Measurements from ENCODE around the gene SORCS1. TPM values are rescaled to one million over a fixed set of nuclear protein-coding genes. Genes with fewer than 3 reads are reported as not detected.

SORCS1 gene
- total RNA-seq, 1 experiment from 2014 or later: not detected

DNA sequence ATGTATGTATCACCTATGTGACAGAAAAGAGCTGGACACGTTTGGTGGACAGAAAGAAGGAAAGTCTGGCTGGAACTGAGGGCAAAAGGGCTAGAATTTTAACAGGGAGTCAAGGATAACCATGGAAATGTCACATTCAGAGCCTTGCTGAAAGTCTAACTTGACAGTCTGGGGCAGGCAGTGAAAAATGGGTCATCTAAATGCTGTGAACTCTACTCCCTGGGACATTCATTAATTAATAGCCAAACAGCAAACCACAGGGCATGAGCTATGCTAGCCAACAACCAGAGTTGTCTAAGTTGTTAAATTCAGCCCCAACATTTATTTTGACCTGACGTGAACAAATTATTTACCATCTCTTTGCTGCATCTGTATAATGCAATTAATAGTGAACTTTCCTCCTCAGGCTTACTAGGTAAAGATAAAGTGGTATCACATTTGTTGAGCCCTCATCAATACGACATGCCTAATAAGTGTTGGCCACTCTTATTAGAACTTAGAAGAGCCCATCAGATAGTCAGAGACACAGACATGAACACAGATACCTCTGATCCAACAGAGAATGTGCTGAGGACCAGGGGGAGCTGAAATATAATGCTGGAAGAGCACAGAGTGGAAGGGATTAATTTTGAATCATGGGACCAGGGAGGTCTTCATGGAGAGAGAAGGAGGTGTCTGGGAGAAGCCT lies 109.9 kb downstream of the SORCS1 start:
- DNase-seq (ENCODE audit: low read depth, low spot score): no peak
- H3K9ac ChIP-seq (ENCODE audit: low read length): no peak overlapping the region
- CTCF ChIA-PET: no interaction called here
- H3K9me2 ChIP-seq (ENCODE audit: insufficient read depth): no peaks in the 10 kb centered on the region
- peaks cover 41 to 42% of the 10 kb centered on the region in 2 experiments for H3K9me3 ChIP-seq (ENCODE audit: control insufficient read depth in 1 of 2, insufficient read depth in 1 of 2, low read depth in 1 of 2, low read length in 2 of 2)
- H3K36me3 ChIP-seq (ENCODE audit: control insufficient read depth in 1 of 2, insufficient read depth in 2 of 2, low read length in 2 of 2): no peaks in the 10 kb centered on the region
- H2AFZ ChIP-seq (ENCODE audit: low read depth, low read length, poor library complexity, severe bottlenecking): no peak overlapping the region
- H3K79me2 ChIP-seq (ENCODE audit: insufficient read depth, low read length): no peaks in the 10 kb centered on the region
- ATAC-seq: no peak
- no peak overlapping the region for H3K27ac ChIP-seq (ENCODE audit: low read depth, low read length)
- no peak overlapping the region for H3K4me2 ChIP-seq (ENCODE audit: low read length)
- no peaks in the 10 kb centered on the region for H3K27me3 ChIP-seq (ENCODE audit: insufficient read depth, low read length)
- no peak overlapping the region for H3K4me3 ChIP-seq (replicated peaks in 1 of 2; ENCODE audit: low read depth in 1 of 2, low read length in 2 of 2)
- BruUV-seq (replicated peaks): no TSS peak
- RAD21 ChIA-PET (ENCODE audit: low non-redundant PET in 1 of 2, low total read pairs in 2 of 2, uncharacterized antibody in 2 of 2, unreplicated experiment in 2 of 2): no interaction called here
- POLR2A ChIA-PET: no interaction called here
- H3K4me1 ChIP-seq (ENCODE audit: control insufficient read depth in 1 of 2, insufficient read depth in 2 of 2, low read length in 2 of 2): no peaks in the 10 kb centered on the region
- intact Hi-C loops (cut with micrococcal nuclease): no loop called here
- no peak for TF ChIP-seq JUND (IDR thresholded peaks at IDR 0.05)
- TF ChIP-seq EZH2 (IDR thresholded peaks at IDR 0.05): no peak
- TF ChIP-seq, protein P1, sequence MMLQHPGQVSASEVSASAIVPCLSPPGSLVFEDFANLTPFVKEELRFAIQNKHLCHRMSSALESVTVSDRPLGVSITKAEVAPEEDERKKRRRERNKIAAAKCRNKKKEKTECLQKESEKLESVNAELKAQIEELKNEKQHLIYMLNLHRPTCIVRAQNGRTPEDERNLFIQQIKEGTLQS (IDR thresholded peaks at IDR 0.05): no peak
- TF ChIP-seq ZNF274 (IDR thresholded peaks at IDR 0.05; ENCODE audit: low read depth, low read length): no peak
- no peak for TF ChIP-seq POLR2AphosphoS5 (IDR thresholded peaks at IDR 0.05; ENCODE audit: low read depth, low read length)
- no peak for TF ChIP-seq RAD21 (IDR thresholded peaks at IDR 0.05; ENCODE audit: low read depth)
- TF ChIP-seq TCF7L2 (IDR thresholded peaks at IDR 0.05; ENCODE audit: borderline replicate concordance, extremely low read depth, insufficient read depth, insufficient read length): no peak
- TF ChIP-seq SIN3A (IDR thresholded peaks at IDR 0.05; ENCODE audit: low read depth): no peak
- TF ChIP-seq FOSL1 (IDR thresholded peaks at IDR 0.05; ENCODE audit: low read depth): no peak
- TF ChIP-seq, protein P2, sequence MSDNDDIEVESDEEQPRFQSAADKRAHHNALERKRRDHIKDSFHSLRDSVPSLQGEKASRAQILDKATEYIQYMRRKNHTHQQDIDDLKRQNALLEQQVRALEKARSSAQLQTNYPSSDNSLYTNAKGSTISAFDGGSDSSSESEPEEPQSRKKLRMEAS (IDR thresholded peaks at IDR 0.05): no peak
- no peaks in the 10 kb centered on the region for H4K20me1 ChIP-seq (ENCODE audit: insufficient read depth)

GRCh38 chr10:107051769-107052168 lies 112.7 kb downstream of the SORCS1 start:
- BruUV-seq (replicated peaks): no TSS peak
- no peak for ATAC-seq
- no peak overlapping the region for H3K27ac ChIP-seq (ENCODE audit: low read depth, low read length)
- H3K9me2 ChIP-seq (ENCODE audit: insufficient read depth): no peaks in the 10 kb centered on the region
- DNase-seq (ENCODE audit: low read depth, low spot score): no peak
- H3K36me3 ChIP-seq (ENCODE audit: control insufficient read depth in 1 of 2, insufficient read depth in 2 of 2, low read length in 2 of 2): no peaks in the 10 kb centered on the region
- no peaks in the 10 kb centered on the region for H3K79me2 ChIP-seq (ENCODE audit: insufficient read depth, low read length)
- H3K9ac ChIP-seq (ENCODE audit: low read length): no peak overlapping the region
- H3K9me3 ChIP-seq (ENCODE audit: control insufficient read depth in 1 of 2, insufficient read depth in 1 of 2, low read depth in 1 of 2, low read length in 2 of 2): peaks cover 31 to 35% of the 10 kb centered on the region in 2 experiments; a peak in 2 of 4 replicates
- no peak overlapping the region for H2AFZ ChIP-seq (ENCODE audit: low read depth, low read length, poor library complexity, severe bottlenecking)
- intact Hi-C loops (cut with micrococcal nuclease): no loop called here
- no peak overlapping the region for H3K4me3 ChIP-seq (replicated peaks in 1 of 2; ENCODE audit: low read depth in 1 of 2, low read length in 2 of 2)
- ChIA-PET RAD21 (ENCODE audit: low non-redundant PET in 1 of 2, low total read pairs in 2 of 2, uncharacterized antibody in 2 of 2, unreplicated experiment in 2 of 2) (no interaction called here), CTCF (no interaction called here), POLR2A (no interaction called here)
- H3K4me1 ChIP-seq (ENCODE audit: control insufficient read depth in 1 of 2, insufficient read depth in 2 of 2, low read length in 2 of 2): no peaks in the 10 kb centered on the region
- no peaks in the 10 kb centered on the region for H4K20me1 ChIP-seq (ENCODE audit: insufficient read depth)
- H3K27me3 ChIP-seq (ENCODE audit: insufficient read depth, low read length): no peaks in the 10 kb centered on the region
- no peak overlapping the region for H3K4me2 ChIP-seq (ENCODE audit: low read length)
- TF ChIP-seq EZH2 (IDR thresholded peaks at IDR 0.05) (no peak), ELF1 (IDR thresholded peaks at IDR 0.05; ENCODE audit: borderline replicate concordance, low read depth) (no peak), CBX3 (IDR thresholded peaks at IDR 0.05; ENCODE audit: low read depth) (no peak), TCF7L2 (IDR thresholded peaks at IDR 0.05; ENCODE audit: borderline replicate concordance, extremely low read depth, insufficient read depth, insufficient read length) (no peak), FOSL1 (IDR thresholded peaks at IDR 0.05; ENCODE audit: low read depth) (no peak), RAD21 (IDR thresholded peaks at IDR 0.05; ENCODE audit: low read depth) (no peak), ZBTB33 (IDR thresholded peaks at IDR 0.05; ENCODE audit: extremely low read depth, insufficient replicate concordance, low read length) (no peak), ZFX (IDR thresholded peaks at IDR 0.05) (no peak), JUND (IDR thresholded peaks at IDR 0.05) (no peak), SP1 (IDR thresholded peaks at IDR 0.05; ENCODE audit: low read depth) (no peak), POLR2AphosphoS5 (IDR thresholded peaks at IDR 0.05; ENCODE audit: low read depth, low read length) (no peak), SRF (IDR thresholded peaks at IDR 0.05; ENCODE audit: low read depth) (no peak)
- TF ChIP-seq, protein P1 (IDR thresholded peaks at IDR 0.05): no peak
- TF ChIP-seq, protein P2 (IDR thresholded peaks at IDR 0.05): no peak

Data from HCT116 (cell line).